ENCODE measurements around the gene FAH. TPM values are rescaled to one million over a fixed set of nuclear protein-coding genes. Genes with fewer than 3 reads are reported as not detected.

FAH gene
- total and polyA plus RNA-seq, 2 donors (not counting 3 experiments of a cell fraction or from before 2014, with no cell fraction given), result 18.2 to 18.7 TPM

GRCh38 chr15:80186597-80186996, 33.8 kb downstream of the FAH start:
- no peaks in the 10 kb centered on the region for H4K20me1 ChIP-seq (replicated peaks; ENCODE audit: control insufficient read depth, extremely low read depth, insufficient read depth, low read length)
- TF ChIP-seq JUN (IDR thresholded peaks at IDR 0.05; ENCODE audit: borderline replicate concordance, insufficient read depth, insufficient read length, low read depth), result no peak
- no peak for TF ChIP-seq POLR2AphosphoS5 (IDR thresholded peaks at IDR 0.05; ENCODE audit: insufficient read depth, low read depth, low read length)
- no peak for TF ChIP-seq GATA2 (IDR thresholded peaks at IDR 0.05; ENCODE audit: insufficient read depth, insufficient read length, low read depth, low read length)
- no peak for TF ChIP-seq POLR2A (IDR thresholded peaks at IDR 0.05; ENCODE audit: low read depth, low read length)
- TF ChIP-seq MAX (IDR thresholded peaks at IDR 0.05; ENCODE audit: insufficient read depth, insufficient read length), result no peak
- no peak for TF ChIP-seq FOS (IDR thresholded peaks at IDR 0.05; ENCODE audit: borderline replicate concordance, insufficient read depth, low read length)
- no peak for TF ChIP-seq MYC (IDR thresholded peaks at IDR 0.05; ENCODE audit: low read depth, low read length)
- no peak for TF ChIP-seq EZH2 (IDR thresholded peaks at IDR 0.05; ENCODE audit: borderline replicate concordance, low read depth, low read length, severe bottlenecking)
- TF ChIP-seq CTCF (IDR thresholded peaks at IDR 0.05; ENCODE audit: extremely low read depth in 1 of 2, insufficient read depth in 1 of 2, low read depth in 1 of 2, low read length in 2 of 2), result no peak
- no peaks in the 10 kb centered on the region for H3K36me3 ChIP-seq (ENCODE audit: control insufficient read depth in 2 of 2, extremely low read depth in 1 of 2, insufficient read depth in 2 of 2, low read length in 2 of 2)
- H2AFZ ChIP-seq (ENCODE audit: low read depth, low read length), result no peak overlapping the region
- dilution Hi-C loops (cut with MboI; ENCODE audit: extremely low pct_ligation_motif_present, low sequenced_read_pairs) (no loop called here), intact Hi-C loops (cut with micrococcal nuclease) (no loop called here)
- H3K27ac ChIP-seq (ENCODE audit: insufficient read depth, low read depth, low read length), result no peak overlapping the region
- H3K4me1 ChIP-seq (ENCODE audit: control insufficient read depth, extremely low read depth, insufficient read depth, low read length), result peaks cover 19% of the 10 kb centered on the region
- no peaks in the 10 kb centered on the region for H3K9me1 ChIP-seq (replicated peaks; ENCODE audit: control insufficient read depth, extremely low read depth, insufficient read depth, low read length)
- no peaks in the 10 kb centered on the region for H3K9me3 ChIP-seq (replicated peaks; ENCODE audit: control insufficient read depth, insufficient read depth, low read length)
- POLR2A ChIA-PET, result interaction anchor here (1.0 kb wide), 1 partner anchor 35 kb away, joined by 6 read pairs; no protein-coding TSS in a partner anchor
- BruUV-seq (replicated peaks), result no TSS peak
- DNase-seq (ENCODE audit: low read depth, low spot score), result no peak
- CTCF ChIA-PET, result interaction anchor here (1.3 kb wide), 1 partner anchor 10 kb away, joined by 3 read pairs; no protein-coding TSS in a partner anchor
- FAIRE-seq, result no peak
- no peak overlapping the region for H3K9ac ChIP-seq (replicated peaks; ENCODE audit: extremely low read depth, insufficient read depth, low read length)
- H3K4me2 ChIP-seq (ENCODE audit: insufficient read depth, low read length), result no peak overlapping the region
- no peaks in the 10 kb centered on the region for H3K79me2 ChIP-seq (ENCODE audit: control insufficient read depth, insufficient read depth, low read length)
- H3K4me3 ChIP-seq (replicated peaks in 1 of 3; ENCODE audit: insufficient read depth in 1 of 3, low read depth in 1 of 3, low read length in 3 of 3), result no peak overlapping the region
- no peaks in the 10 kb centered on the region for H3K27me3 ChIP-seq (ENCODE audit: control insufficient read depth in 2 of 2, insufficient read depth in 2 of 2, low read length in 2 of 2)

All from endothelial cell of umbilical vein (primary cell).